Parathyroid adenoma (tissue), 2 donors: ENCODE data around the gene RALGDS.

ENCODE experiments used
- H2AFZ ChIP-seq: fragments of 300-600 bp; sonication (generic); one replicate; pipeline ENCODE4 v1.7.0; 2017; ENCODE audit warnings: antibody characterized with exemption, mild to moderate bottlenecking
- H3K27ac ChIP-seq: fragments of 300-600 bp; sonication (generic); one replicate; pipeline ENCODE4 v1.7.0; 2017
- H3K27me3 ChIP-seq: fragments of 300-600 bp; sonication (generic); one replicate; pipeline ENCODE4 v1.7.0; 2017; ENCODE audit warnings: low read length; ENCODE audit not compliant: control insufficient read depth, insufficient read depth
- H3K36me3 ChIP-seq: fragments of 300-600 bp; sonication (generic); one replicate; pipeline ENCODE4 v1.7.0; 2017; ENCODE audit warnings: low read length; ENCODE audit not compliant: control insufficient read depth, insufficient read depth
- H3K4me1 ChIP-seq: fragments of 300-600 bp; sonication (generic); one replicate; pipeline ENCODE4 v1.7.0; 2017; ENCODE audit warnings: control low read depth
- H3K4me2 ChIP-seq: fragments of 300-600 bp; sonication (generic); one replicate; pipeline ENCODE4 v1.7.0; 2017; ENCODE audit warnings: low read length
- H3K4me3 ChIP-seq: fragments of 300-600 bp; sonication (generic); one replicate; pipeline ENCODE4 v1.7.0; 2017; ENCODE audit warnings: low read depth, low read length
- H3K79me2 ChIP-seq: fragments of 300-600 bp; sonication (generic); one replicate; pipeline ENCODE4 v1.7.0; 2017; ENCODE audit warnings: control low read depth
- H3K9ac ChIP-seq: fragments of 300-600 bp; sonication (generic); one replicate; pipeline ENCODE4 v1.7.0; 2017; ENCODE audit warnings: mild to moderate bottlenecking
- H3K9me3 ChIP-seq: fragments of 300-600 bp; sonication (generic); one replicate; pipeline ENCODE4 v1.7.0; 2017; ENCODE audit warnings: low read length; ENCODE audit not compliant: control insufficient read depth
- TF ChIP-seq, protein P1 (sequence below): fragments of 300-600 bp; sonication (generic); IDR thresholded peaks from one replicate; pipeline ENCODE4 v1.7.0; 2017; ENCODE audit warnings: antibody characterized with exemption, mild to moderate bottlenecking
- donor health status: primary hyperparathyroidism.

RALGDS gene

DNA sequence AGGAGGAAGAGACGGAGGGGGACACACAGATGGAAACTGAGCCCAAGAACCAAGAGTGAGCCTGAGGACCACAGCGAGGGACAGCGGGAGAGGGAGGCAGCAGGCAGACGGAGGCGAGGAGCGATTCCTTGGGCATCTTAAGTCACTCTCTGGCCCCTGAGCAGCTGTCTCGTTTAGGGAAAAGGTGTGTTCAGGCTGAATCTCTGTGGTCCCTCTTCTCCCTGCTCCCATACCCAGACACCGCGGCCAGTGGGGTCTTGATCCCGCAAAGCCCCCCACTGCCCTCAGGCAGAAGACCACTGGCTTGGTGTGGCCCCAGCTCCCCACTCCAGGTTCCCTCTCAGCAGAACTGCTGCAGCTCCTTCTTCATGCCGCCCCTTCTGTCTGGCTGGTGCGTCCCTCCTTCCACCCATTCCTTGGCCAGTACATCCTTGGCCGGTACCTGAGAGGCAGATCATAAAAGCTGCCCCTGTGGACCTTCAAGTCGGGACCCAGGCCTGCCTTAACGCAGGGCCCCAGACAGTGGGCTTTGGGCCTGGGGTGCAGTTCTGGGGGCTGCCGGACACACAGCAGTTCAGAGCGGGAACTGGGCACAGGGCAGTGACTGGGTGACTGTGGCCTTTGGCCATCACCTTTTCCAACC is 5.8 kb upstream of the RALGDS start:
- Histone ChIP-seq H2AFZ (no peak overlapping the region), H3K79me2 (no peaks in the 10 kb centered on the region), H3K36me3 (no peaks in the 10 kb centered on the region), H3K27me3 (no peaks in the 10 kb centered on the region), H3K4me1 (no peaks in the 10 kb centered on the region), H3K9ac (no peak overlapping the region), H3K4me3 (no peak overlapping the region), H3K27ac (no peak overlapping the region), H3K9me3 (no peaks in the 10 kb centered on the region), H3K4me2 (no peak overlapping the region)
- TF ChIP-seq, protein P1, sequence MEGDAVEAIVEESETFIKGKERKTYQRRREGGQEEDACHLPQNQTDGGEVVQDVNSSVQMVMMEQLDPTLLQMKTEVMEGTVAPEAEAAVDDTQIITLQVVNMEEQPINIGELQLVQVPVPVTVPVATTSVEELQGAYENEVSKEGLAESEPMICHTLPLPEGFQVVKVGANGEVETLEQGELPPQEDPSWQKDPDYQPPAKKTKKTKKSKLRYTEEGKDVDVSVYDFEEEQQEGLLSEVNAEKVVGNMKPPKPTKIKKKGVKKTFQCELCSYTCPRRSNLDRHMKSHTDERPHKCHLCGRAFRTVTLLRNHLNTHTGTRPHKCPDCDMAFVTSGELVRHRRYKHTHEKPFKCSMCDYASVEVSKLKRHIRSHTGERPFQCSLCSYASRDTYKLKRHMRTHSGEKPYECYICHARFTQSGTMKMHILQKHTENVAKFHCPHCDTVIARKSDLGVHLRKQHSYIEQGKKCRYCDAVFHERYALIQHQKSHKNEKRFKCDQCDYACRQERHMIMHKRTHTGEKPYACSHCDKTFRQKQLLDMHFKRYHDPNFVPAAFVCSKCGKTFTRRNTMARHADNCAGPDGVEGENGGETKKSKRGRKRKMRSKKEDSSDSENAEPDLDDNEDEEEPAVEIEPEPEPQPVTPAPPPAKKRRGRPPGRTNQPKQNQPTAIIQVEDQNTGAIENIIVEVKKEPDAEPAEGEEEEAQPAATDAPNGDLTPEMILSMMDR, result no peak

DNA sequence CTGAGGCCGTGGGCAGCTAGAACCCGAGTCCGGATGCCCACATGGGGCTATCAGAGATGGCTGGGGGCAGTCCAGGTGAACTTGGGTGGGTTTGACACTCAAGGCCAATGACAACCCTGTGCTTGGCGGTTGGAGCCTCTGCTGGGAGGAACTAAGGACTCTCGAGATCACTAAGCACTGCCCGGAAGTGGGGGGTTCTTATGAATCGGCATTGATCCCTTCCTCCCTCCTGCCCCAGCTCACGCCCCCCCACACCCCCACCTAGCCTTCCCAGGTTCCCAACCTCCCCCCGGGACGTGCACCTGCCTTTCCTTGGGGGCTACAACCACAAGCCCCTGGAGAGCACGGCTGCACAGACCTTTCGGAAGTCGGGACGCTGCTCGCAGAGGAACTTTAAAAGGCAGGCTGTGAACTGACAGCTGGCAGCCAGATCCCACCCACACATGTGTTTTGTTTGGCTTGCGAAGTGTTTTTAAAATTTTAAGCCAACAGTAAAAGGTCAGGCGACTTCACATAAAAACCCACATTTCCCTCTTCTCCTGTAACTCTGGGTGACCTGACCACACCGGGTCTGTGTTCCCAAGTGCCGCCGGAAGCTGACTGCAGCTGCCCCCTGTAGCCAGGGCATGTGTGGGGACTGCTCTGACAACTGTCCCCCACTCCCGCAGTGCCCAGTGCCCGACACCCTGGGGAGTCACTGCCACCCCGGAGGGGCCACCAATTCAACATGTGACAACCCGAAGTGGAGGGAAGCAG is 5.1 kb upstream of the RALGDS start:
- no peaks in the 10 kb centered on the region for H3K4me1 ChIP-seq

DNA sequence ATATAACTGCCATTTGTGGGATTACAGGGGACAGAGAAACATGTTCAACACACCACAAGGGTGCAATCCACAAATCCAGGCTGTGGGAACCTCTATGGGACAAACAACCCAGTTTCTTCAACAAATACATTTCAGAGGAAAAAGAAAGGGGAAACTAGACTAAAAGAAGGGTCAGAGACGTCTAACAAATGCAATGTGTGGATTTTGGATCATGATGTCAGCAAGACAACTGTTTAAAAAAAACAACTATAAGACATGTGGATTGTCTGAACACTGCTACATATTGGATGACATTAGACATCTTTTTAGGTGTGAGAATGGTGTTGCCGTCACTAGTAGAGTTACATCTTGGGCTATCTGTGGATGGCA is 3.9 kb upstream of the RALGDS start:
- Histone ChIP-seq H2AFZ (no peak overlapping the region), H3K79me2 (no peaks in the 10 kb centered on the region), H3K27ac (no peak overlapping the region), H3K4me1 (peaks cover 2% of the 10 kb centered on the region), H3K4me2 (no peak overlapping the region), H3K9ac (no peak overlapping the region), H3K4me3 (no peak overlapping the region), H3K27me3 (no peaks in the 10 kb centered on the region), H3K9me3 (no peaks in the 10 kb centered on the region), H3K36me3 (no peaks in the 10 kb centered on the region)
- TF ChIP-seq, protein P1, result no peak

More for the DNA sequence above, 5.1 kb upstream of the RALGDS start:
- Histone ChIP-seq H3K27ac (no peak overlapping the region), H3K4me3 (no peak overlapping the region), H3K4me2 (no peak overlapping the region), H2AFZ (no peak overlapping the region), H3K36me3 (no peaks in the 10 kb centered on the region), H3K9ac (no peak overlapping the region), H3K27me3 (no peaks in the 10 kb centered on the region), H3K9me3 (no peaks in the 10 kb centered on the region), H3K79me2 (no peaks in the 10 kb centered on the region)
- TF ChIP-seq, protein P1, result no peak

DNA sequence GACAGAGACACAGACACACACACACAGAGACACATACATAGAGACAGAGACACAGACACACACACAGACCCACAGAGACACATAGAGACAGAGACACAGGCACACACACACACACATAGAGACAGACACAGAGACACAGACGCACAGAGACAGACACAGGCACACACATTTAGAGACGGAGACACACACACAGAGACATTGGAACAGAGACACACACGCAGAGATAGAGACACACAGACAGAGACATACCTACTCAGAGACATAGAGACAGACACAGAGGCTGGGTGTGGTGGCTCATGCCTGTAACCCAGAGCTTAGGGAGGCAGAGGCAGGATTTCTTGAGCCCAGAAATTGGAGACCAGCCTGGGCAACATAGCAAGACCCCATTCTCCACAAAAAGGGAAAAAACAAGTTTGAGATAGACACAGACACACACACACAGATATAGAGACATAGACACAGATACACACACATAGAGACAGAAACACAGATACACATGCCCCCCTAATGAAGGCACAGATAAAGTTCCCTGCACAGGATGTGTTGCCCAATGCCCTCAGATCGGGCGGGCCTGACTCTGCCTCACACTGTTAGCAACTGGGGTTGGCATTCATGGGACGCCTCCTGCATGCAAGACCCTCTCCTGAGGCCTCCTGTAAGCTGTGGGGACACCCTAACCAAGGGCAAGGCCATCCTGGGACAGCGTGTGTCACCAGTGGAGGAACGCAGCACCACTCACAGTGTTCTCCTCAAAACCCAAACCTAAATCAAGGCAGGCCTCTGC is 3.3 kb upstream of the RALGDS start:
- Histone ChIP-seq H3K27me3 (no peaks in the 10 kb centered on the region), H3K4me2 (no peak overlapping the region), H3K9me3 (no peaks in the 10 kb centered on the region), H2AFZ (no peak overlapping the region), H3K27ac (no peak overlapping the region), H3K36me3 (no peaks in the 10 kb centered on the region), H3K79me2 (no peaks in the 10 kb centered on the region), H3K4me1 (peaks cover 6% of the 10 kb centered on the region), H3K9ac (no peak overlapping the region), H3K4me3 (no peak overlapping the region)
- TF ChIP-seq, protein P1, result no peak
